Stimulated activated CD4-positive, alpha-beta T cell treated with anti-CD3 and anti-CD28 coated beads, TNF-alpha, amount 100 ng/mL, for 48 hours (primary cell): ENCODE data around the gene NR2E1.

Experiments
- DNase-seq, 3 donors: peaks; one replicate each; pipeline ENCODE4 v3.0.0-alpha.2; 2020; ENCODE audit warnings: low read depth in 3 of 3

The NR2E1 gene

GRCh38 chr6:108209738-108210137 lies 43.9 kb downstream of the NR2E1 start:
- no peak for DNase-seq

- DNase-seq, result no peak
These were observed 44.7 kb downstream of the NR2E1 start for GRCh38 chr6:108210556-108210955.

- no peak for DNase-seq
These were observed 45.8 kb downstream of the NR2E1 start for GRCh38 chr6:108211671-108212070.

- no peak for DNase-seq
These were observed 56.2 kb downstream of the NR2E1 start for GRCh38 chr6:108222064-108222463.

- no peak for DNase-seq
These were observed 56.7 kb downstream of the NR2E1 start for GRCh38 chr6:108222504-108222903.

DNA sequence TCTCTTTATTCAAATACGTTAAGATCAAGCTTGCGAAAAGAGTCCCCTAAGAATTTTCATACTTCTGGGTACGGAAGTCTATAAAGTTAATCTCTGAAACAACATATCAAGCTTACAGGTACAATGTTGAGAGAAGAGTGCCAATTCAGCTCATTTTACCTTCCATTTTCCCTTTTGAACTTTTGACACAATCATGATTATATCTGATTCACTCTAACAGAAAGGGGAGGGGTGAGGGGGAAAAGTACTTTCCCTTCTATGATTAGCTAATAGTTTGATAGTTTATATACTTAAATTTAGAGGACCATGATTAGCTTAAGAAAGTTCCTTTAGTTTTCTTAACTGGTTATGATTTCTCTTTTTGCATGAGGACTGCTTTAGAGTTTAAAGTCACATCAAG lies 61.5 kb downstream of the NR2E1 start:
- no peak for DNase-seq

DNA sequence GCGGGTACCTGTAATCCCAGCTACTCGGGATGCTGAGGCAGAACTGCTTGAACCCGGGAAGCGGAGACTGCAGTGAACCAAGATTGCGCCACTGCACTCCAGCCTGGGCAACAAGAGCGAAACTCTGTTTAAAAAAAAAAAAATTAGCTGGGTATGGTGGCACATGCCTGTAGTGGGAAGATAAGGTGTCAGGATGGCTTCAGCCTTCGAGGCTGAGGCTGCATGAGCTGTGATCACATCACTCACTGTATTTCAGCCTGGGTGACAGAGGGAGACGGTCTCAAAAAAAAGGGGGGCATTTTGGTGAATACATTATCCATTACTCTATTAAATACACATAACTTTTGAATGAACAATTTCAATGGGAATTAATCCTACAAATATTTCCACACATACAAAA lies 62.6 kb downstream of the NR2E1 start:
- no peak for DNase-seq

- no peak for DNase-seq
These were observed 69.3 kb downstream of the NR2E1 start for GRCh38 chr6:108235127-108235526.

- DNase-seq, result no peak
These were observed 71.0 kb downstream of the NR2E1 start for GRCh38 chr6:108236791-108237190.

DNA sequence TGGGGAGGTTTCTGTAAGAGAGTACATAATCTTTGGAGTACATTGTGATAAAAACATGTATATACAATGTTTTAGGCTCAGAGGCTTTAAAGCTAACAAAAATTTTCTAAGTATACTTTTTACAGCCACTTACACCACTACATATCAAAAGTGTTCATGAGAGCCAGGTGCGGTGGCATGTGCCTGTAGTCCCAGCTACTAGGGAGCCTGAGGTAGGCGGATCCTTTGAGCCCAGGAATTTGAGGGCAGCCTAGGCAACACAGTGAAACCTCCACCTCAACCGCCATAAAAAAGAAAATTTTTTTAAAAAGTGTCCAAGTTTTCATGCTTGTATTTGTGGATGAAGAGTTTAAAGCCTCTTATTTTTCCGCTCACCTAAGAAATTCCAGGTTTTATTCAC lies 72.5 kb downstream of the NR2E1 start:
- DNase-seq, result no peak
